HCT116 (cell line): ENCODE measurements around the gene SYTL3. TPM values are rescaled to one million over a fixed set of nuclear protein-coding genes. Genes with fewer than 3 reads are reported as not detected.
"Not testable (repeated sequence)": the region's sequence is repeated elsewhere in the genome, so short reads cannot be mapped to it uniquely, and the experiment has no call there.

Experiments used
- ATAC-seq: fragments of 200-7000 bp; cut with Tn5 transposase; 2 replicates; pipeline ENCODE4 v1.9.1; 2020; ENCODE audit warnings: mild to moderate bottlenecking, moderate library complexity
- BruUV-seq: library from RNA; stranded (reverse); fragments of 400-500 nt; replicated peaks from 2 replicates; lab custom pipeline; 2021; lab: Mats Ljungman, UMichigan
- CTCF ChIA-PET: fragments of 300-600 bp; sonication (Branson Sonifier 250); formaldehyde crosslinking; loops from one replicate; lab custom pipeline; 2021; ENCODE audit warnings: antibody characterized with exemption; lab: Charles Lee
- POLR2A ChIA-PET: fragments of 300-600, 350-600 bp; sonication (Branson Sonifier 250); formaldehyde crosslinking; loops from one replicate; lab custom pipeline; 2021; ENCODE audit warnings: antibody characterized with exemption; lab: Charles Lee
- RAD21 ChIA-PET, 2 experiments: fragments of 300-600 bp; sonication (Branson Sonifier 250); formaldehyde crosslinking; loops; one replicate each; lab custom pipeline; 2023; ENCODE audit warnings: low total read pairs in 2 of 2; ENCODE audit not compliant: uncharacterized antibody in 2 of 2, unreplicated experiment in 2 of 2, low non-redundant PET in 1 of 2; lab: Charles Lee
- DNase-seq: peaks from one replicate; pipeline ENCODE4 v3.0.0-alpha.2; 2010; ENCODE audit warnings: low read depth, low spot score
- H2AFZ ChIP-seq: fragments of 200-600 bp; shearing (Covaris generic), sonication (generic); 2 replicates; pipeline ENCODE4 v1.6.1; 2017; ENCODE audit warnings: low read depth, mixed run types, mixed read lengths, antibody characterized with exemption, low read length; ENCODE audit not compliant: poor library complexity, severe bottlenecking
- H3K27ac ChIP-seq: 2 replicates; pipeline ENCODE4 v1.5.1; 2012; ENCODE audit warnings: low read depth, low read length
- H3K27me3 ChIP-seq: fragments of 200-600 bp; sonication (generic); 2 replicates; pipeline ENCODE4 v1.6.1; 2016; ENCODE audit warnings: mixed run types, low read length, mixed read lengths; ENCODE audit not compliant: insufficient read depth
- H3K36me3 ChIP-seq, 2 experiments: fragments of 200-500 bp in 1 of 2; fragments of 200-600 bp in 1 of 2; sonication (Bioruptor generic) in 1 of 2; sonication (generic) in 1 of 2; 2 replicates each; pipeline versions ENCODE4 v1.5.1 to v1.6.1; 2014 to 2016; ENCODE audit warnings: low read length in 2 of 2, inconsistent platforms in 1 of 2, mixed read lengths in 1 of 2, mixed run types in 1 of 2; ENCODE audit not compliant: insufficient read depth in 2 of 2, control insufficient read depth in 1 of 2
- H3K4me1 ChIP-seq, 2 experiments: fragments of 200-600 bp in 1 of 2; sonication (generic) in 1 of 2; 2 replicates each; pipeline versions ENCODE4 v1.5.1 to v1.6.1; 2012 to 2017; ENCODE audit warnings: low read length in 2 of 2, inconsistent platforms in 1 of 2, mild to moderate bottlenecking in 1 of 2, mixed read lengths in 1 of 2, mixed run types in 1 of 2, moderate library complexity in 1 of 2; ENCODE audit not compliant: insufficient read depth in 2 of 2, control insufficient read depth in 1 of 2
- H3K4me2 ChIP-seq: fragments of 200-600 bp; sonication (generic); 2 replicates; pipeline ENCODE4 v1.6.1; 2017; ENCODE audit warnings: mixed run types, low read length, mixed read lengths
- H3K4me3 ChIP-seq, 2 experiments: fragments of 200-600 bp in 1 of 2; sonication (generic) in 1 of 2; replicated peaks in 1 of 2; 2 replicates each; pipeline ENCODE4 v1.5.1; 2011 to 2016; ENCODE audit warnings: low read length in 2 of 2, control low read depth in 1 of 2, low read depth in 1 of 2, mild to moderate bottlenecking in 1 of 2, mixed read lengths in 1 of 2, mixed run types in 1 of 2
- H3K79me2 ChIP-seq: fragments of 200-600 bp; sonication (generic); 2 replicates; pipeline ENCODE4 v1.6.1; 2017; ENCODE audit warnings: mild to moderate bottlenecking, mixed run types, low read length, moderate library complexity, mixed read lengths; ENCODE audit not compliant: insufficient read depth
- H3K9ac ChIP-seq: fragments of 200-600 bp; sonication (generic); 2 replicates; pipeline ENCODE4 v1.6.1; 2016; ENCODE audit warnings: low read length, mixed read lengths
- H3K9me2 ChIP-seq: fragments of 200-600 bp; sonication (generic), shearing (Covaris generic); 2 replicates; pipeline ENCODE4 v1.6.1; 2017; ENCODE audit warnings: mixed run types, mild to moderate bottlenecking, moderate library complexity; ENCODE audit not compliant: insufficient read depth
- H3K9me3 ChIP-seq, 2 experiments: fragments of 200-500 bp in 1 of 2; fragments of 200-600 bp in 1 of 2; sonication (Bioruptor generic) in 1 of 2; sonication (generic) in 1 of 2; 2 replicates each; pipeline ENCODE4 v1.6.1; 2014 to 2017; ENCODE audit warnings: low read length in 2 of 2, mixed read lengths in 2 of 2, inconsistent platforms in 1 of 2, low read depth in 1 of 2, mild to moderate bottlenecking in 1 of 2, mixed run types in 1 of 2, moderate library complexity in 1 of 2; ENCODE audit not compliant: control insufficient read depth in 1 of 2, insufficient read depth in 1 of 2
- H4K20me1 ChIP-seq: fragments of 200-600 bp; sonication (generic), shearing (Covaris generic); 2 replicates; pipeline ENCODE4 v1.6.1; 2017; ENCODE audit warnings: mixed run types, mild to moderate bottlenecking, moderate library complexity; ENCODE audit not compliant: insufficient read depth
- EZH2 ChIP-seq: fragments of 200-600 bp; sonication (generic); IDR thresholded peaks from 2 replicates; pipeline ENCODE4 v1.6.1; 2017; ENCODE audit warnings: antibody characterized with exemption, mixed run types
- POLR2A ChIP-seq: IDR thresholded peaks from 2 replicates; pipeline ENCODE4 v1.7.0; 2011; ENCODE audit warnings: borderline replicate concordance; ENCODE audit not compliant: insufficient read depth, insufficient read length; ENCODE audit errors: extremely low read depth
- POLR2AphosphoS5 ChIP-seq: IDR thresholded peaks from 2 replicates; pipeline ENCODE4 v1.6.1; 2011; ENCODE audit warnings: mild to moderate bottlenecking, low read depth, low read length, moderate library complexity
- TCF7L2 ChIP-seq: IDR thresholded peaks from 2 replicates; pipeline ENCODE4 v1.7.0; 2011; ENCODE audit warnings: borderline replicate concordance, inconsistent platforms; ENCODE audit not compliant: insufficient read depth, insufficient read length; ENCODE audit errors: extremely low read depth
- ZNF274 ChIP-seq: fragments of 200-500 bp; sonication (Bioruptor generic); IDR thresholded peaks from 2 replicates; pipeline ENCODE4 v1.6.1; 2014; ENCODE audit warnings: mild to moderate bottlenecking, low read depth, low read length, inconsistent platforms
- intact Hi-C: fragments of 100-400 bp; cut with micrococcal nuclease; formaldehyde crosslinking; loops from 2 replicates; pipeline ENCODE4 v1.10.0; 2022
- total RNA-seq: library from RNA; stranded (reverse); gene quantifications from one replicate; pipeline ENCODE4 v1.2.1, GENCODE V29; 2021; ENCODE audit not compliant: unreplicated experiment
- TF ChIP-seq, protein P1 (sequence below): IDR thresholded peaks from 2 replicates; pipeline ENCODE4 v1.6.1; 2012; ENCODE audit warnings: low read depth

SYTL3 gene
- total RNA-seq, 1 experiment from 2014 or later: 55.3 TPM

- ATAC-seq (no peak), DNase-seq (no peak)
- H3K9me3 ChIP-seq: no peaks in the 10 kb centered on the region
- POLR2A ChIA-PET: interaction anchor here (1.0 kb wide), 1 partner anchor 11 kb away, joined by 3 read pairs; no protein-coding TSS in a partner anchor
- H3K9ac ChIP-seq: peak overlapping the region; percentile 54
- H3K79me2 ChIP-seq: peaks cover 25% of the 10 kb centered on the region
- no peaks in the 10 kb centered on the region for H4K20me1 ChIP-seq
- intact Hi-C loops: loop anchor here (10.0 kb wide), 1 partner anchor 346 kb away; no protein-coding TSS in a partner anchor
- H3K4me1 ChIP-seq: peaks cover 49 to 57% of the 10 kb centered on the region in 2 experiments
- H3K36me3 ChIP-seq: no peaks in the 10 kb centered on the region
- H3K9me2 ChIP-seq: no peaks in the 10 kb centered on the region
- peak overlapping the region; percentile 70 for H3K4me2 ChIP-seq
- BruUV-seq: no TSS peak
- no peak overlapping the region for H2AFZ ChIP-seq
- H3K27me3 ChIP-seq: no peaks in the 10 kb centered on the region
- CTCF ChIA-PET: interaction anchor here (1.1 kb wide), 1 partner anchor 43 kb away, joined by 4 read pairs; no protein-coding TSS in a partner anchor
- peak overlapping the region; percentile 83 for H3K27ac ChIP-seq
- RAD21 ChIA-PET: no interaction called here
- H3K4me3 ChIP-seq: no peak overlapping the region; a peak in 1 of 4 replicates
- TF ChIP-seq POLR2A: no peak
- TF ChIP-seq TCF7L2: no peak
- TF ChIP-seq, protein P1, sequence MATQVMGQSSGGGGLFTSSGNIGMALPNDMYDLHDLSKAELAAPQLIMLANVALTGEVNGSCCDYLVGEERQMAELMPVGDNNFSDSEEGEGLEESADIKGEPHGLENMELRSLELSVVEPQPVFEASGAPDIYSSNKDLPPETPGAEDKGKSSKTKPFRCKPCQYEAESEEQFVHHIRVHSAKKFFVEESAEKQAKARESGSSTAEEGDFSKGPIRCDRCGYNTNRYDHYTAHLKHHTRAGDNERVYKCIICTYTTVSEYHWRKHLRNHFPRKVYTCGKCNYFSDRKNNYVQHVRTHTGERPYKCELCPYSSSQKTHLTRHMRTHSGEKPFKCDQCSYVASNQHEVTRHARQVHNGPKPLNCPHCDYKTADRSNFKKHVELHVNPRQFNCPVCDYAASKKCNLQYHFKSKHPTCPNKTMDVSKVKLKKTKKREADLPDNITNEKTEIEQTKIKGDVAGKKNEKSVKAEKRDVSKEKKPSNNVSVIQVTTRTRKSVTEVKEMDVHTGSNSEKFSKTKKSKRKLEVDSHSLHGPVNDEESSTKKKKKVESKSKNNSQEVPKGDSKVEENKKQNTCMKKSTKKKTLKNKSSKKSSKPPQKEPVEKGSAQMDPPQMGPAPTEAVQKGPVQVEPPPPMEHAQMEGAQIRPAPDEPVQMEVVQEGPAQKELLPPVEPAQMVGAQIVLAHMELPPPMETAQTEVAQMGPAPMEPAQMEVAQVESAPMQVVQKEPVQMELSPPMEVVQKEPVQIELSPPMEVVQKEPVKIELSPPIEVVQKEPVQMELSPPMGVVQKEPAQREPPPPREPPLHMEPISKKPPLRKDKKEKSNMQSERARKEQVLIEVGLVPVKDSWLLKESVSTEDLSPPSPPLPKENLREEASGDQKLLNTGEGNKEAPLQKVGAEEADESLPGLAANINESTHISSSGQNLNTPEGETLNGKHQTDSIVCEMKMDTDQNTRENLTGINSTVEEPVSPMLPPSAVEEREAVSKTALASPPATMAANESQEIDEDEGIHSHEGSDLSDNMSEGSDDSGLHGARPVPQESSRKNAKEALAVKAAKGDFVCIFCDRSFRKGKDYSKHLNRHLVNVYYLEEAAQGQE: no peak
- no peak for TF ChIP-seq ZNF274
- TF ChIP-seq EZH2: no peak
- no peak for TF ChIP-seq POLR2AphosphoS5
Observed at GRCh38 chr6:158648682-158649131, 1.1 kb upstream of the SYTL3 start.

DNA sequence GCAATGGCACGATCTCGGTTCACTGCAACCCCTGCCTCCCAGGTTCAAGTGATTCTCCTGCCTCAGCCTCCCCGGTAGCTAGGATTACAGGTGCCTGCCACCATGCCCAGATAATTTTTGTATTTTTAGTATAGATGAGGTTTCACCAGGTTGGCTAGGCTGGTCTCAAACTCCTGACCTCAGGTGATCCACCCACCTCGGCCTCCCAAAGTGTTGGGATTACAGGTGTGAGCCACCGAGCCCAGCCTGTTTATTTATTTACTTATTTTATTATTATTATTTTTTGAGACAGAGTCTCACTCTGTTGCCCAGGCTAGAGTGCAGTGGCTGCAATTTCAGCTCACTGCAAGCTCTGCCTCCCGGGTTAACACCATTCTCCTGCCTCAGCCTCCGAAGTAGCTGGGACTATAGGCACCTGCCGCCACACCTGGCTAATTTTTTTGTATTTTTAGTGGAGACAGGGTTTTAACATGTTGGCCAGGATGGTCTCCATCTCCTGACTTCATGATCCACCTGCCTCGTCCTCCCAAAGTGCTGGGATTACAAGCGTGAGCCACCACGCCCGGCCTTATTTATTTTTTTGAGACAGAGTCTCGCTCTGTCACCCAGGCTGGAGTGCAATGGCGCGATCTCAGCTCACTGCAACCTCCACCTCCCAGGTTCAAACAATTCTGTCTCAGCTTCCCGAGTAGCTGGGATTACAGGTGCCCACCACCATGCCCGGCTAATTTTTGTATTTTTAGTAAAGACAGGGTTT lies 2.3 kb downstream of the SYTL3 start:
- H3K79me2 ChIP-seq, intact Hi-C loops, RAD21 ChIA-PET, H3K27me3 ChIP-seq, H2AFZ ChIP-seq, H3K4me2 ChIP-seq, H3K9ac ChIP-seq, ATAC-seq, POLR2A ChIA-PET, H3K27ac ChIP-seq, H4K20me1 ChIP-seq, CTCF ChIA-PET, BruUV-seq, DNase-seq, H3K9me3 ChIP-seq, H3K9me2 ChIP-seq, H3K4me3 ChIP-seq, H3K36me3 ChIP-seq: not testable (repeated sequence)
- peaks cover 54 to 69% of the 10 kb centered on the region in 2 experiments for H3K4me1 ChIP-seq
